ENCODE results near the gene VPS37D. TPM values are rescaled to one million over a fixed set of nuclear protein-coding genes. Genes with fewer than 3 reads are reported as not detected.

Gene VPS37D
- polyA plus RNA-seq, 1 donor (not counting 4 experiments of a cell fraction or from before 2014, with no cell fraction given): 0.81 TPM

- DNase-seq (ENCODE audit: low read depth, low spot score): no peak
- Histone ChIP-seq H3K4me2 (ENCODE audit: control insufficient read depth, extremely low read depth, insufficient read depth, low read depth, low read length) (no peak overlapping the region), H3K4me3 (ENCODE audit: control insufficient read depth in 2 of 3, extremely low read depth in 1 of 3, insufficient read depth in 2 of 3, low read depth in 1 of 3, low read length in 3 of 3) (no peak overlapping the region), H3K36me3 (ENCODE audit: control insufficient read depth in 2 of 2, extremely low read depth in 1 of 2, insufficient read depth in 2 of 2, low read length in 2 of 2) (no peaks in the 10 kb centered on the region), H2AFZ (ENCODE audit: control insufficient read depth, low read length) (no peak overlapping the region), H3K9me3 (ENCODE audit: control insufficient read depth, low read depth, low read length) (no peaks in the 10 kb centered on the region), H3K4me1 (ENCODE audit: control insufficient read depth, extremely low read depth, insufficient read depth, low read length) (peaks cover 7% of the 10 kb centered on the region), H4K20me1 (ENCODE audit: control insufficient read depth, extremely low read depth, insufficient read depth, low read length) (no peaks in the 10 kb centered on the region), H3K27me3 (ENCODE audit: control insufficient read depth, extremely low read depth, insufficient read depth, low read length) (no peaks in the 10 kb centered on the region), H3K9me1 (ENCODE audit: control insufficient read depth, extremely low read depth, insufficient read depth, low read length) (no peaks in the 10 kb centered on the region), H3K27ac (ENCODE audit: control insufficient read depth, insufficient read depth, low read length) (no peak overlapping the region), H3K9ac (ENCODE audit: control insufficient read depth, extremely low read depth, insufficient read depth, low read length) (no peak overlapping the region), H3K79me2 (ENCODE audit: control insufficient read depth, insufficient read depth, low read length) (no peaks in the 10 kb centered on the region)
- no peak for FAIRE-seq
- dilution Hi-C loops (cut with MboI; ENCODE audit: extremely low pct_ligation_motif_present, low sequenced_read_pairs): no loop called here
- TF ChIP-seq CTCF (optimal IDR thresholded peaks at IDR 0.05 in 1 of 3, IDR thresholded peaks at IDR 0.05 in 1 of 3, conservative IDR thresholded peaks at IDR 0.05 in 1 of 3; ENCODE audit: extremely low read depth in 1 of 3, insufficient read depth in 2 of 3, low read length in 3 of 3) (no peak), EZH2 (IDR thresholded peaks at IDR 0.05; ENCODE audit: low read length) (no peak)
These were observed 28.7 kb upstream of the VPS37D start for GRCh38 chr7:73638911-73639310.

- H3K4me3 ChIP-seq (ENCODE audit: control insufficient read depth in 2 of 3, extremely low read depth in 1 of 3, insufficient read depth in 2 of 3, low read depth in 1 of 3, low read length in 3 of 3): no peak overlapping the region
- no peaks in the 10 kb centered on the region for H3K9me1 ChIP-seq (ENCODE audit: control insufficient read depth, extremely low read depth, insufficient read depth, low read length)
- DNase-seq (ENCODE audit: low read depth, low spot score): no peak
- no peak overlapping the region for H3K4me2 ChIP-seq (ENCODE audit: control insufficient read depth, extremely low read depth, insufficient read depth, low read depth, low read length)
- H2AFZ ChIP-seq (ENCODE audit: control insufficient read depth, low read length): no peak overlapping the region
- H3K36me3 ChIP-seq (ENCODE audit: control insufficient read depth in 2 of 2, extremely low read depth in 1 of 2, insufficient read depth in 2 of 2, low read length in 2 of 2): no peaks in the 10 kb centered on the region
- dilution Hi-C loops (cut with MboI; ENCODE audit: extremely low pct_ligation_motif_present, low sequenced_read_pairs): no loop called here
- H3K27ac ChIP-seq (ENCODE audit: control insufficient read depth, insufficient read depth, low read length): no peak overlapping the region
- H3K9me3 ChIP-seq (ENCODE audit: control insufficient read depth, low read depth, low read length): no peaks in the 10 kb centered on the region
- no peaks in the 10 kb centered on the region for H4K20me1 ChIP-seq (ENCODE audit: control insufficient read depth, extremely low read depth, insufficient read depth, low read length)
- no peak for FAIRE-seq
- peaks cover 5% of the 10 kb centered on the region for H3K4me1 ChIP-seq (ENCODE audit: control insufficient read depth, extremely low read depth, insufficient read depth, low read length)
- no peak overlapping the region for H3K9ac ChIP-seq (ENCODE audit: control insufficient read depth, extremely low read depth, insufficient read depth, low read length)
- no peak for TF ChIP-seq EZH2 (IDR thresholded peaks at IDR 0.05; ENCODE audit: low read length)
- no peak for TF ChIP-seq CTCF (optimal IDR thresholded peaks at IDR 0.05 in 1 of 3, IDR thresholded peaks at IDR 0.05 in 1 of 3, conservative IDR thresholded peaks at IDR 0.05 in 1 of 3; ENCODE audit: extremely low read depth in 1 of 3, insufficient read depth in 2 of 3, low read length in 3 of 3)
- H3K27me3 ChIP-seq (ENCODE audit: control insufficient read depth, extremely low read depth, insufficient read depth, low read length): peaks cover 19% of the 10 kb centered on the region
- no peaks in the 10 kb centered on the region for H3K79me2 ChIP-seq (ENCODE audit: control insufficient read depth, insufficient read depth, low read length)
These were observed 24.8 kb upstream of the VPS37D start for GRCh38 chr7:73642834-73643233.
